ENCODE results near the gene LDB2.

GRCh38 chr4:16627999-16628398 is 270.4 kb downstream of the LDB2 start:
- TF ChIP-seq MAZ (IDR thresholded peaks at IDR 0.05; ENCODE audit: borderline replicate concordance, low read depth, low read length) (no peak), RFX5 (IDR thresholded peaks at IDR 0.05) (no peak), CTCF (IDR thresholded peaks at IDR 0.05) (no peak), JUN (IDR thresholded peaks at IDR 0.05) (no peak), NR3C1 (IDR thresholded peaks at IDR 0.05) (no peak), ELK1 (IDR thresholded peaks at IDR 0.05; ENCODE audit: low read depth, low read length) (no peak), MAFK (IDR thresholded peaks at IDR 0.05; ENCODE audit: partially characterized antibody) (no peak), GATA3 (IDR thresholded peaks at IDR 0.05; ENCODE audit: borderline replicate concordance) (no peak), POLR2A (IDR thresholded peaks at IDR 0.05; ENCODE audit: low read length) (no peak), RAD21 (conservative IDR thresholded peaks at IDR 0.05 in 1 of 2, IDR thresholded peaks at IDR 0.05 in 1 of 2) (no peak), RNF2 (IDR thresholded peaks at IDR 0.05; ENCODE audit: borderline replicate concordance, low read depth) (no peak), CEBPB (IDR thresholded peaks at IDR 0.05) (no peak)

All from A549 (cell line).